ENCODE measurements around the gene TYK2. TPM values are rescaled to one million over a fixed set of nuclear protein-coding genes. Genes with fewer than 3 reads are reported as not detected.

Gene TYK2
- total and polyA plus RNA-seq, 2 of the 13 experiments (the other 11 are each of a cell fraction or from before 2014, with no cell fraction given), result 38.8 to 60.1 TPM

DNA sequence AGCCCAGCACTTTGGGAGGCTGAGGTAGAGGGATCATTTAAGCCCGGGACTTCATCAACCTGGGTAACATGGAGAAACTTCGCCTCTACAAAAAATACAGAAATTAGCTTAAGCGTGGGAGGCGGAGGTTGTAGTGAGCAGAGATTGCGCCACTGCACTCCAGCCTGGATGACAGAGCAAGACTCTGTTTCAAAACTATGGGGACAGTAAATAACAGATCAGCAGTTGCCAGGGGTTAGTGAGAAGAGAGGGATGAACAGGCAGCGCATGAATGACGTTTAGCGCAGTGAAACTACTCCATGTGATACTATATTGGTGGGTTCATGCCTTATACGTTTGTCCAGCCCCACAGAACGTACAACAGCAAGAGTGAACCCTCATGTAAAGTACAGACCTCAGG, 33.9 kb downstream of the TYK2 start (continued):
- TF ChIP-seq MAFF (IDR thresholded peaks at IDR 0.05; ENCODE audit: low read depth, low read length) (0 out of 2 replicates have a peak, but pooled peaks have one; percentile 26), NFE2 (CRISPR knock-in tag; IDR thresholded peaks at IDR 0.05) (peak; percentile 22; the same call in 1 of the 2 replicates), ARID4A (CRISPR knock-in tag; IDR thresholded peaks at IDR 0.05; ENCODE audit: borderline replicate concordance) (peak; percentile 15; the same call in 1 of the 2 replicates), NR3C1 (CRISPR knock-in tag; IDR thresholded peaks at IDR 0.05) (no peak), SNAPC4 (CRISPR knock-in tag; IDR thresholded peaks at IDR 0.05) (no peak), SP5 (CRISPR knock-in tag; IDR thresholded peaks at IDR 0.05; ENCODE audit: borderline replicate concordance, low read depth) (0 out of 2 replicates have a peak, but pooled peaks have one; percentile 17), CEBPB (IDR thresholded peaks at IDR 0.05; ENCODE audit: borderline replicate concordance, low read depth, low read length) (peak; percentile 91), SOX6 (IDR thresholded peaks at IDR 0.05) (no peak), SOX6 (CRISPR knock-in tag; IDR thresholded peaks at IDR 0.05) (0 out of 2 replicates have a peak, but pooled peaks have one; percentile 25), RFX5 (IDR thresholded peaks at IDR 0.05; ENCODE audit: low read depth, low read length) (peak; percentile 97), CREB1 (IDR thresholded peaks at IDR 0.05) (peak; percentile 17; the same call in 1 of the 2 replicates), CREB1 (CRISPR knock-in tag; IDR thresholded peaks at IDR 0.05) (no peak), ZNF614 (CRISPR knock-in tag; IDR thresholded peaks at IDR 0.05; ENCODE audit: borderline replicate concordance) (peak; percentile 74; the same call in 1 of the 2 replicates), NR2F6 (IDR thresholded peaks at IDR 0.05) (no peak), NR2F6 (CRISPR knock-in tag; IDR thresholded peaks at IDR 0.05) (peak; percentile 35; the same call in 1 of the 2 replicates), FOXO4 (CRISPR knock-in tag; conservative IDR thresholded peaks at IDR 0.05) (no peak)
- TF ChIP-seq, protein P1, sequence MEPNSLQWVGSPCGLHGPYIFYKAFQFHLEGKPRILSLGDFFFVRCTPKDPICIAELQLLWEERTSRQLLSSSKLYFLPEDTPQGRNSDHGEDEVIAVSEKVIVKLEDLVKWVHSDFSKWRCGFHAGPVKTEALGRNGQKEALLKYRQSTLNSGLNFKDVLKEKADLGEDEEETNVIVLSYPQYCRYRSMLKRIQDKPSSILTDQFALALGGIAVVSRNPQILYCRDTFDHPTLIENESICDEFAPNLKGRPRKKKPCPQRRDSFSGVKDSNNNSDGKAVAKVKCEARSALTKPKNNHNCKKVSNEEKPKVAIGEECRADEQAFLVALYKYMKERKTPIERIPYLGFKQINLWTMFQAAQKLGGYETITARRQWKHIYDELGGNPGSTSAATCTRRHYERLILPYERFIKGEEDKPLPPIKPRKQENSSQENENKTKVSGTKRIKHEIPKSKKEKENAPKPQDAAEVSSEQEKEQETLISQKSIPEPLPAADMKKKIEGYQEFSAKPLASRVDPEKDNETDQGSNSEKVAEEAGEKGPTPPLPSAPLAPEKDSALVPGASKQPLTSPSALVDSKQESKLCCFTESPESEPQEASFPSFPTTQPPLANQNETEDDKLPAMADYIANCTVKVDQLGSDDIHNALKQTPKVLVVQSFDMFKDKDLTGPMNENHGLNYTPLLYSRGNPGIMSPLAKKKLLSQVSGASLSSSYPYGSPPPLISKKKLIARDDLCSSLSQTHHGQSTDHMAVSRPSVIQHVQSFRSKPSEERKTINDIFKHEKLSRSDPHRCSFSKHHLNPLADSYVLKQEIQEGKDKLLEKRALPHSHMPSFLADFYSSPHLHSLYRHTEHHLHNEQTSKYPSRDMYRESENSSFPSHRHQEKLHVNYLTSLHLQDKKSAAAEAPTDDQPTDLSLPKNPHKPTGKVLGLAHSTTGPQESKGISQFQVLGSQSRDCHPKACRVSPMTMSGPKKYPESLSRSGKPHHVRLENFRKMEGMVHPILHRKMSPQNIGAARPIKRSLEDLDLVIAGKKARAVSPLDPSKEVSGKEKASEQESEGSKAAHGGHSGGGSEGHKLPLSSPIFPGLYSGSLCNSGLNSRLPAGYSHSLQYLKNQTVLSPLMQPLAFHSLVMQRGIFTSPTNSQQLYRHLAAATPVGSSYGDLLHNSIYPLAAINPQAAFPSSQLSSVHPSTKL (CRISPR knock-in tag; IDR thresholded peaks at IDR 0.05), result peak; percentile 55
